Keratinocyte (primary cell): ENCODE results near the gene RBMS3.

Experiments
- EZH2 ChIP-seq: IDR thresholded peaks from one replicate; pipeline ENCODE4 v1.6.1; 2012; ENCODE audit warnings: inconsistent platforms, mild to moderate bottlenecking, low read length, moderate library complexity
- TF ChIP-seq, protein P1 (sequence below), 3 experiments: IDR thresholded peaks in 1 of 3; conservative IDR thresholded peaks in 1 of 3; optimal IDR thresholded peaks in 1 of 3; 2 replicates in 2 of 3; 3 replicates in 1 of 3; pipeline versions ENCODE3 to v1.5.1; 2011; ENCODE audit warnings: low read length in 3 of 3, mild to moderate bottlenecking in 3 of 3, moderate library complexity in 2 of 3, control low read depth in 1 of 3, inconsistent platforms in 1 of 3; ENCODE audit not compliant: insufficient read depth in 2 of 3; ENCODE audit errors: extremely low read depth in 1 of 3

DNA sequence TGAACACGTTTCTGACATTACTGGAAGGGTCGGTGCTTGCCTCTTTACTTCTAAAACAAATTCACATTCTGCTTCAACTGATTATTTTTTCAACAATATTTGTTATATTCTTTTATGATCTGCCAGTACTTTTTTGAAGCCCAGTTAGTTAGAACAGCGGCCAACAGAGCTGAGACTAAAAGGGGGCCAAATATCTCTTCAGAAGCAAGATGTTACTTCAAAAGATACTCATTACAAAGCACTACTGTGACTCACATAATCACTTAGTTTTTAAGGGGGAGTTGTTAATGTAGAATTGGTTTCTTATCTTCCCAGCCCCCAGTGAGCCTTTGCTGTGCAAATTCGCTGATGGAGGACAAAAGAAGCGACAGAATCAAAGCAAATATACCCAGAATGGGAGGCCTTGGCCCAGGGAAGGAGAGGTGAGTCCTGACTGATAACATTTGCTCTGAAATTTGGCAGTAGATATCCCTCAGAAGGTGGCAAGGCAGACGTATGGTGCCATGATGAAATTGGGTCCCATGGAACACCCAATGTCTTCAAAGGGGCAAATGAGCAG, 587.8 kb downstream of the RBMS3 start:
- TF ChIP-seq, protein P1, sequence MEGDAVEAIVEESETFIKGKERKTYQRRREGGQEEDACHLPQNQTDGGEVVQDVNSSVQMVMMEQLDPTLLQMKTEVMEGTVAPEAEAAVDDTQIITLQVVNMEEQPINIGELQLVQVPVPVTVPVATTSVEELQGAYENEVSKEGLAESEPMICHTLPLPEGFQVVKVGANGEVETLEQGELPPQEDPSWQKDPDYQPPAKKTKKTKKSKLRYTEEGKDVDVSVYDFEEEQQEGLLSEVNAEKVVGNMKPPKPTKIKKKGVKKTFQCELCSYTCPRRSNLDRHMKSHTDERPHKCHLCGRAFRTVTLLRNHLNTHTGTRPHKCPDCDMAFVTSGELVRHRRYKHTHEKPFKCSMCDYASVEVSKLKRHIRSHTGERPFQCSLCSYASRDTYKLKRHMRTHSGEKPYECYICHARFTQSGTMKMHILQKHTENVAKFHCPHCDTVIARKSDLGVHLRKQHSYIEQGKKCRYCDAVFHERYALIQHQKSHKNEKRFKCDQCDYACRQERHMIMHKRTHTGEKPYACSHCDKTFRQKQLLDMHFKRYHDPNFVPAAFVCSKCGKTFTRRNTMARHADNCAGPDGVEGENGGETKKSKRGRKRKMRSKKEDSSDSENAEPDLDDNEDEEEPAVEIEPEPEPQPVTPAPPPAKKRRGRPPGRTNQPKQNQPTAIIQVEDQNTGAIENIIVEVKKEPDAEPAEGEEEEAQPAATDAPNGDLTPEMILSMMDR (optimal IDR thresholded peaks at IDR 0.05 in 1 of 3, IDR thresholded peaks at IDR 0.05 in 1 of 3, conservative IDR thresholded peaks at IDR 0.05 in 1 of 3; ENCODE audit: extremely low read depth in 1 of 3, insufficient read depth in 2 of 3, low read length in 3 of 3): no peak
- no peak for TF ChIP-seq EZH2
